CD4-positive, alpha-beta T cell (primary cell): ENCODE data around the gene YIPF4. TPM values are rescaled to one million over a fixed set of nuclear protein-coding genes. Genes with fewer than 3 reads are reported as not detected.

Source experiments
- ATAC-seq: fragments of 200-7000 bp; cut with Tn5 transposase; one replicate; pipeline ENCODE4 v1.10.0; 2022; ENCODE audit warnings: mild to moderate bottlenecking; ENCODE audit not compliant: poor library complexity
- CTCF ChIA-PET: fragments of 350-600 bp; sonication (Branson Sonifier 250); formaldehyde crosslinking; loops from one replicate; lab custom pipeline; 2021; ENCODE audit warnings: antibody characterized with exemption, inconsistent platforms; lab: Charles Lee
- POLR2A ChIA-PET: fragments of 350-600 bp; sonication (Branson Sonifier 250); formaldehyde crosslinking; loops from one replicate; lab custom pipeline; 2021; ENCODE audit warnings: antibody characterized with exemption, inconsistent platforms; lab: Charles Lee
- DNase-seq, 14 experiments: peaks; one replicate each; pipeline ENCODE4 v3.0.0-alpha.2; 2013 to 2020; ENCODE audit warnings: mixed read lengths in 2 of 14
- H3K27ac ChIP-seq, 2 donors: one replicate each; pipeline versions ENCODE4 v1.5.1 to v1.7.0; 2013; ENCODE audit warnings: low read length in 2 of 2, low read depth in 1 of 2, mild to moderate bottlenecking in 1 of 2
- H3K27me3 ChIP-seq, 2 experiments: 1 replicate in 1 of 2; 2 replicates in 1 of 2; pipeline versions ENCODE4 v1.6.1 to v1.7.0; 2013; ENCODE audit warnings: low read length in 2 of 2, control low read depth in 1 of 2, mild to moderate bottlenecking in 1 of 2, moderate library complexity in 1 of 2; ENCODE audit not compliant: insufficient read depth in 2 of 2, control insufficient read depth in 1 of 2
- H3K36me3 ChIP-seq: one replicate; pipeline ENCODE4 v1.6.1; 2013; ENCODE audit warnings: low read length, control low read depth; ENCODE audit not compliant: insufficient read depth
- H3K4me1 ChIP-seq: one replicate; pipeline ENCODE4 v1.6.1; 2013; ENCODE audit warnings: low read length, control low read depth; ENCODE audit not compliant: insufficient read depth
- H3K4me3 ChIP-seq: one replicate; pipeline ENCODE4 v1.5.1; 2013; ENCODE audit warnings: mild to moderate bottlenecking, low read length, moderate library complexity
- H3K9me3 ChIP-seq, 2 experiments: 1 replicate in 1 of 2; 2 replicates in 1 of 2; pipeline versions ENCODE4 v1.6.1 to v1.7.0; 2013; ENCODE audit warnings: low read length in 2 of 2, mild to moderate bottlenecking in 2 of 2, control low read depth in 1 of 2, moderate library complexity in 1 of 2; ENCODE audit not compliant: control insufficient read depth in 1 of 2, insufficient read depth in 1 of 2
- H3K27ac Mint-ChIP-seq: one replicate; pipeline ENCODE4 v1.8.0; 2020; ENCODE audit warnings: mixed read lengths
- H3K27me3 Mint-ChIP-seq: one replicate; pipeline ENCODE4 v1.8.0; 2021; ENCODE audit warnings: mixed read lengths
- H3K36me3 Mint-ChIP-seq: one replicate; pipeline ENCODE4 v1.8.0; 2021; ENCODE audit warnings: low read depth, mixed read lengths
- H3K4me1 Mint-ChIP-seq: one replicate; pipeline ENCODE4 v1.8.0; 2021; ENCODE audit warnings: low read depth, mixed read lengths
- H3K4me3 Mint-ChIP-seq: one replicate; pipeline ENCODE4 v1.8.0; 2020; ENCODE audit warnings: mild to moderate bottlenecking, mixed read lengths
- H3K9me3 Mint-ChIP-seq: one replicate; pipeline ENCODE4 v1.8.0; 2020; ENCODE audit warnings: mixed read lengths
- intact Hi-C, 2 experiments: fragments of 100-400 bp; cut with DNase I in 1 of 2; cut with micrococcal nuclease in 1 of 2; formaldehyde crosslinking; loops; one replicate each; pipeline versions ENCODE4 v1.15.1 to v1.9.0; 2023 to 2025; cut with DNase I, micrococcal nuclease
- total RNA-seq, 174 experiments: library from RNA in 2 of 174; stranded (reverse) in 2 of 174; gene quantifications; one replicate each; pipeline ENCODE4 v1.2.3 and lab custom pipeline; 2021 to 2026
- TF ChIP-seq, protein P1 (sequence below): fragments of 200-600 bp; IDR thresholded peaks from one replicate; pipeline ENCODE4 v1.8.0; 2022; ENCODE audit warnings: antibody characterized with exemption, mild to moderate bottlenecking

Gene YIPF4
- total RNA-seq, 2 experiments from 2014 or later, result 7.7 to 9.7 TPM

DNA sequence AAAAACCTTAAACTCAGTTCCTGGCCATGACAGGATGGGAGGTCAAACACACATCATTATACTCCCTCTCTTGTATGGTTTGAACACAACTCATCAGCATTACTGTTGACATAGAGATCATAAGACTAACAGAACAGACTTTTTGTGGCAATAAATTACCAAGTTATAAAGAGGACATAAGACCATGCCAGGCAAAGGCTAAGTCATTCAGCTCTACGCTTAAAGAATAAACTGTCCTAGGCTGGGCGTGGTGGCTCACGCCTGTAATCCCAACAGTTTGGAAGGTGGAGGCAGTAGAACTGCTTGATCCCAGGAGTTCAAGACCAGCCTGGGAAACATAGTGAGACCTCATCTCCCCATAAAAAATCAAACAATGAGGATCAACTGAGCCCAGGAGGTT is 29.4 kb upstream of the YIPF4 start:
- Histone ChIP-seq H3K4me3 (no peak overlapping the region), H3K27ac (no peak overlapping the region), H3K27me3 (no peaks in the 10 kb centered on the region), H3K36me3 (no peaks in the 10 kb centered on the region), H3K9me3 (no peaks in the 10 kb centered on the region), H3K4me1 (no peaks in the 10 kb centered on the region)
- DNase-seq (no peak), ATAC-seq (no peak)
- Mint-ChIP-seq H3K27me3 (no peaks in the 10 kb centered on the region), H3K4me3 (no peak overlapping the region), H3K36me3 (no peaks in the 10 kb centered on the region), H3K9me3 (no peaks in the 10 kb centered on the region), H3K27ac (no peak overlapping the region), H3K4me1 (no peaks in the 10 kb centered on the region)
- POLR2A ChIA-PET, result no interaction called here
- TF ChIP-seq, protein P1, sequence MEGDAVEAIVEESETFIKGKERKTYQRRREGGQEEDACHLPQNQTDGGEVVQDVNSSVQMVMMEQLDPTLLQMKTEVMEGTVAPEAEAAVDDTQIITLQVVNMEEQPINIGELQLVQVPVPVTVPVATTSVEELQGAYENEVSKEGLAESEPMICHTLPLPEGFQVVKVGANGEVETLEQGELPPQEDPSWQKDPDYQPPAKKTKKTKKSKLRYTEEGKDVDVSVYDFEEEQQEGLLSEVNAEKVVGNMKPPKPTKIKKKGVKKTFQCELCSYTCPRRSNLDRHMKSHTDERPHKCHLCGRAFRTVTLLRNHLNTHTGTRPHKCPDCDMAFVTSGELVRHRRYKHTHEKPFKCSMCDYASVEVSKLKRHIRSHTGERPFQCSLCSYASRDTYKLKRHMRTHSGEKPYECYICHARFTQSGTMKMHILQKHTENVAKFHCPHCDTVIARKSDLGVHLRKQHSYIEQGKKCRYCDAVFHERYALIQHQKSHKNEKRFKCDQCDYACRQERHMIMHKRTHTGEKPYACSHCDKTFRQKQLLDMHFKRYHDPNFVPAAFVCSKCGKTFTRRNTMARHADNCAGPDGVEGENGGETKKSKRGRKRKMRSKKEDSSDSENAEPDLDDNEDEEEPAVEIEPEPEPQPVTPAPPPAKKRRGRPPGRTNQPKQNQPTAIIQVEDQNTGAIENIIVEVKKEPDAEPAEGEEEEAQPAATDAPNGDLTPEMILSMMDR, result no peak
- CTCF ChIA-PET, result no interaction called here
- intact Hi-C loops, result no loop called here

DNA sequence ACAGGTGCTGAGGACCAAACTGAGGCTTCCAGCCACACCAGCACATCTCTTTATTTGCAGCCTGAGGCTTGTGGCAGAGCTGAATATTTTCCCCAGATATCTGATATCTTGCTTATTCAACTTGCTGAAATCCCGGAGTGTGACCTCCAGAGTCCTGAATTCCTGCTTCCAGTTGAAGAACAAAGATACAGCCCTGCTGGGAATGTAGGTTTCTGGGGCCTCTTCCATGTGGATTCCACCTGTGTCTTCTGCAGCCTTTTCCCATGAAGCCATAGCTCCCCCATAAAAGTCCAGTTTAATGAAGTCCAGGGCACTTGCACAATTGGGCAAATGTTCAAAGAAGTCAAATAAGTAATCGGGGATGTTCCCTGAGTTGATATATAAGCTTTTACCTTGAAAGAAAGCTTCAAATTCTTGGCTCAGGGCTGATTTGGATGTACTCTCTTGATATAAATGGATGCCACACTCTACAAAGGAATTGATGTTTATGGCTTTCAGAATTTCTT is 27.9 kb upstream of the YIPF4 start:
- Histone ChIP-seq H3K36me3 (no peaks in the 10 kb centered on the region), H3K4me3 (no peak overlapping the region), H3K27me3 (no peaks in the 10 kb centered on the region), H3K27ac (no peak overlapping the region), H3K4me1 (no peaks in the 10 kb centered on the region), H3K9me3 (no peaks in the 10 kb centered on the region)
- ATAC-seq (no peak), DNase-seq (no peak)
- ChIA-PET POLR2A (no interaction called here), CTCF (no interaction called here)
- Mint-ChIP-seq H3K27me3 (no peaks in the 10 kb centered on the region), H3K4me1 (no peaks in the 10 kb centered on the region), H3K9me3 (no peaks in the 10 kb centered on the region), H3K36me3 (no peaks in the 10 kb centered on the region), H3K27ac (no peak overlapping the region), H3K4me3 (no peak overlapping the region)
- TF ChIP-seq, protein P1, result no peak
- intact Hi-C loops, result no loop called here

DNA sequence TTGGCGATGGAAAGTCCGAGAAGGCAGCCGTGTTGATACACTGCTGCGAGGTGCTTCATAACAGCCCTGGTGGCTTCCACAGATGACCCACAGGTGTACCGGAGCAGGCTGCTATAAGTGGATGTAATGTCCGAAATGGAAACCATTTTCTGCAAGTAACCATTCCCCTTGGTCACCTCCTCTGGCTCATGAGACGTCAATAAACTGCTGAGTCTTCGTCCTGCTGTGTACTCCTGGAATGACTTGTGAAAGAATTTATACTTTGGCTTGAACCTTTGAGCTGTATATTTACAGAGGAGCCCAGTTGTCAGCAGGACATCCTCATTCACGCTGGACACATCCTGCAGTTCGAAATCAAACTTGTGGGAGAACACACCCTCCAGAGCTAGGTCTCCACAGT is 27.4 kb upstream of the YIPF4 start:
- H3K36me3 ChIP-seq, result no peaks in the 10 kb centered on the region
- H3K4me3 Mint-ChIP-seq, result no peak overlapping the region
- ChIA-PET CTCF (no interaction called here), POLR2A (no interaction called here)
- H3K9me3 Mint-ChIP-seq, result no peaks in the 10 kb centered on the region
- no peaks in the 10 kb centered on the region for H3K4me1 Mint-ChIP-seq
- H3K4me3 ChIP-seq, result no peak overlapping the region
- no peaks in the 10 kb centered on the region for H3K27me3 ChIP-seq
- H3K27ac Mint-ChIP-seq, result no peak overlapping the region
- no peaks in the 10 kb centered on the region for H3K27me3 Mint-ChIP-seq
- intact Hi-C loops, result no loop called here
- H3K4me1 ChIP-seq, result no peaks in the 10 kb centered on the region
- DNase-seq (no peak), ATAC-seq (no peak)
- no peaks in the 10 kb centered on the region for H3K36me3 Mint-ChIP-seq
- no peak overlapping the region for H3K27ac ChIP-seq
- TF ChIP-seq, protein P1, result no peak
- H3K9me3 ChIP-seq, result no peaks in the 10 kb centered on the region
